Mesothelial cell of epicardium (in vitro differentiated cells): Measurements from ENCODE around the gene CELA3B. TPM values are rescaled to one million over a fixed set of nuclear protein-coding genes. Genes with fewer than 3 reads are reported as not detected.

Experiments used
- DNase-seq, 2 experiments: peaks; one replicate each; pipeline ENCODE4 v3.0.0; 2021; ENCODE audit warnings: low spot score in 2 of 2; ENCODE audit not compliant: unreplicated experiment in 2 of 2
- H3K27ac Mint-ChIP-seq: 2 replicates; pipeline ENCODE4 v1.8.0; 2021; ENCODE audit warnings: mixed read lengths
- H3K27me3 Mint-ChIP-seq: 2 replicates; pipeline ENCODE4 v1.8.0; 2021; ENCODE audit warnings: low read depth, mixed read lengths
- H3K36me3 Mint-ChIP-seq: 2 replicates; pipeline ENCODE4 v1.8.0; 2021; ENCODE audit warnings: mixed read lengths
- H3K4me1 Mint-ChIP-seq: 2 replicates; pipeline ENCODE4 v1.8.0; 2021; ENCODE audit warnings: mixed read lengths
- H3K4me3 Mint-ChIP-seq: 2 replicates; pipeline ENCODE4 v1.8.0; 2021; ENCODE audit warnings: mild to moderate bottlenecking, moderate library complexity, mixed read lengths
- H3K9me3 Mint-ChIP-seq: 2 replicates; pipeline ENCODE4 v1.8.0; 2021; ENCODE audit warnings: mixed read lengths
- CTCF ChIP-seq: fragments of 200-600 bp; sonication (generic); IDR thresholded peaks from one replicate; pipeline ENCODE4 v1.5.0; 2021; ENCODE audit warnings: antibody characterized with exemption; ENCODE audit not compliant: unreplicated experiment
- total RNA-seq: library from RNA; stranded (reverse); gene quantifications from 3 replicates; pipeline ENCODE4 v1.2.1, GENCODE V29; 2021

Gene CELA3B
- total RNA-seq, 1 donor from 2014 or later = not detected

- Mint-ChIP-seq H3K27me3 (no peaks in the 10 kb centered on the region), H3K27ac (peak within 1 kb of the TSS; percentile 97), H3K36me3 (no peaks in the 10 kb centered on the region), H3K4me1 (peaks cover 64% of the 10 kb centered on the region), H3K4me3 (peak within 1 kb of the TSS; percentile 76), H3K9me3 (no peaks in the 10 kb centered on the region)
- no peak for TF ChIP-seq CTCF
- no peak for DNase-seq
These were observed 39.8 kb upstream of the CELA3B start, which contains the start of gene HSPG2 for GRCh38 chr1:21937034-21937371. HSPG2 (minus strand) TSS chr1:21937310; CDS start chr1:21937217, 93 bp downstream.

- H3K9me3 Mint-ChIP-seq = no peaks in the 10 kb centered on the region
- peak overlapping the region; percentile 69 for H3K4me3 Mint-ChIP-seq
- H3K27ac Mint-ChIP-seq = peak overlapping the region; percentile 89
- no peak for TF ChIP-seq CTCF
- no peaks in the 10 kb centered on the region for H3K36me3 Mint-ChIP-seq
- H3K27me3 Mint-ChIP-seq = no peaks in the 10 kb centered on the region
- H3K4me1 Mint-ChIP-seq = peaks cover 60% of the 10 kb centered on the region
- DNase-seq = peak; percentile 81 to 85
These were observed 39.3 kb upstream of the CELA3B start for GRCh38 chr1:21937372-21938121.

- TF ChIP-seq CTCF = no peak
- peaks cover 50% of the 10 kb centered on the region for H3K4me1 Mint-ChIP-seq
- H3K27ac Mint-ChIP-seq = peak overlapping the region; percentile 96
- H3K9me3 Mint-ChIP-seq = no peaks in the 10 kb centered on the region
- H3K27me3 Mint-ChIP-seq = no peaks in the 10 kb centered on the region
- no peaks in the 10 kb centered on the region for H3K36me3 Mint-ChIP-seq
- peak overlapping the region; percentile 55 for H3K4me3 Mint-ChIP-seq
- DNase-seq = no peak
These were observed 37.9 kb upstream of the CELA3B start for GRCh38 chr1:21938732-21939538.

- no peaks in the 10 kb centered on the region for H3K9me3 Mint-ChIP-seq
- H3K4me1 Mint-ChIP-seq = peaks cover 55% of the 10 kb centered on the region
- no peaks in the 10 kb centered on the region for H3K36me3 Mint-ChIP-seq
- peak overlapping the region; percentile 96 for H3K27ac Mint-ChIP-seq
- no peak overlapping the region for H3K4me3 Mint-ChIP-seq
- peak; percentile 69 to 87 for DNase-seq
- H3K27me3 Mint-ChIP-seq = no peaks in the 10 kb centered on the region
- peak; percentile 25 for TF ChIP-seq CTCF
These were observed 37.0 kb upstream of the CELA3B start for GRCh38 chr1:21939650-21940374.

GRCh38 chr1:21940492-21940891 lies 36.3 kb upstream of the CELA3B start:
- DNase-seq = no peak
- Mint-ChIP-seq H3K27ac (peak overlapping the region; percentile 96), H3K4me3 (no peak overlapping the region)

More at GRCh38 chr1:21940492-21940891, 36.3 kb upstream of the CELA3B start:
- Mint-ChIP-seq H3K27me3 (no peaks in the 10 kb centered on the region), H3K4me1 (peaks cover 51% of the 10 kb centered on the region), H3K36me3 (no peaks in the 10 kb centered on the region), H3K9me3 (no peaks in the 10 kb centered on the region)
- TF ChIP-seq CTCF = no peak
